ENCODE measurements around the gene IL1RN.
A peak's percentile ranks its signal among the peaks of the same experiment; 100 is the strongest.
"Not testable (repeated sequence)": the region's sequence is repeated elsewhere in the genome, so short reads cannot be mapped to it uniquely, and the experiment has no call there.

Gene IL1RN, protein sequence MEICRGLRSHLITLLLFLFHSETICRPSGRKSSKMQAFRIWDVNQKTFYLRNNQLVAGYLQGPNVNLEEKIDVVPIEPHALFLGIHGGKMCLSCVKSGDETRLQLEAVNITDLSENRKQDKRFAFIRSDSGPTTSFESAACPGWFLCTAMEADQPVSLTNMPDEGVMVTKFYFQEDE

DNA sequence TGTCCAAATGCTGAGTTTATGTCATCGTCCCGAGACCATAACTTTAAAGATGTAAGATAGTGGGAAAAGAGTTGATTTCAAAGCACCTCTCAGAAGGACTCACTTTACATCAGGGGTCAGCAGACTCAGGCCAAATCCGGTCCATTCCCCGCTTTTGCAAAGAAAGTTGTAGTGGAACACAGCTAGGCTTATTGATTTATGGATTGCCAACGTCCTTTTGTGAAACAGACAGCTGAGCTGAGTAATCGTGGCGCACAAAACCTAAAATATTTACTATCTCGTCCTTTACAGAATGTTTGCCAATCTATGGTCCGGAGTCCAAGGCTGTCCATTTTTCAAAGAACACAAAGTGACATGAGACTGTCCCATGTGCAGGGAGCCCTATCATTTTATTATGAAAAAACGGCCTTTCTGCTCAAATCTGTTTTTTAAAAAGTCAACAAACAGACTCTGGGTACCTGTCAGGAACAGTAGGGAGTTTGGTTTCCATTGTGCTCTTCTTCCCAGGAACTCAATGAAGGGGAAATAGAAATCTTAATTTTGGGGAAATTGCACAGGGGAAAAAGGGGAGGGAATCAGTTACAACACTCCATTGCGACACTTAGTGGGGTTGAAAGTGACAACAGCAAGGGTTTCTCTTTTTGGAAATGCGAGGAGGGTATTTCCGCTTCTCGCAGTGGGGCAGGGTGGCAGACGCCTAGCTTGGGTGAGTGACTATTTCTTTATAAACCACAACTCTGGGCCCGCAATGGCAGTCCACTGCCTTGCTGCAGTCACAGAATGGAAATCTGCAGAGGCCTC, at the start of gene IL1RN:
Gene IL1RN, plus strand, starts transcription at position 754 of the 801 bp plus-strand sequence. Its CDS starts 27 bp downstream, at position 781.
- no peak for DNase-seq (ENCODE audit: low spot score)

DNA sequence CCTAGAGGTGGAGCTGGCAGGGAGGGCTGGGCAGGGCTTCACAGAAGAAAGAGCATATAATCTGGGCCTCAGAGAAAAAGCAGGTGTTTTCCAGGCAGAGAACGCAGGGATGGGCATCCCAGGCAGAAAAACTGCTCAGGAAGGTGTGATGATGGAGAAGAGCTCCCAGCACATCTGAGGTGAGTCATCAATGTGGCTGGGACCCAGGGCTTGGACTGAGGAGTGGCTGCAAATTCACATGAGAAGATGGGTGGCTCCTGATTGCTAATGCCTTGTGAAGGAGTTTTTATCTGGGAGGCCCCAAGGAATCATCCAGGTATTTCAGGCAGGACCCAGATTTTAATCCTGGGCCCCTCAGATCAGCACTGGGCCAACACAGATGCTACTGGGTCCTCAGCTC, 49.5 kb upstream of the IL1RN start:
- no peak for DNase-seq (ENCODE audit: low spot score)

DNA sequence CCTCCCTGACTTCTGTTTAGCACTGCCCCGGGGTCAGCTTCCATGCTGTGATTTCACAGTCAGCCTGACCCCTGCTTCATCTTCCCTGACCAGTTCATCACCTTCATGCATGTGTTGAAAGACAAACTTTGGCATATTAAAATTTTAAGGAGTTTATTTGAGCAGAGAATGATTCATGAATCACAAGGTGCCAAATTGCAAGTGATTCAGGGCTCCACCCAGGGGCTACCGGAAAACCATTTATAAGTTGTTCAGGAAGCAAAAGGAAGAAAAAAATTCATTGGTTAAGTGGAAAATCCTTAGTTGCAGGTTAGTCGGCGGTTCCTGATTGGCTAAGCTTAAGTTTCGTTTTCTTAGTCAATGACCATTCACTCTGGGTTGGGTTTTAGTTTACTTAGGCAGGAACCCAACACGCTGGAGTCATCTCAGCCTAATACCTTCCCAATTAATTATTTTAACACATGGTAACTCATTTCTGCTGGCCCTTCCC, 49.0 kb upstream of the IL1RN start:
- no peak for DNase-seq (ENCODE audit: low spot score)

DNA sequence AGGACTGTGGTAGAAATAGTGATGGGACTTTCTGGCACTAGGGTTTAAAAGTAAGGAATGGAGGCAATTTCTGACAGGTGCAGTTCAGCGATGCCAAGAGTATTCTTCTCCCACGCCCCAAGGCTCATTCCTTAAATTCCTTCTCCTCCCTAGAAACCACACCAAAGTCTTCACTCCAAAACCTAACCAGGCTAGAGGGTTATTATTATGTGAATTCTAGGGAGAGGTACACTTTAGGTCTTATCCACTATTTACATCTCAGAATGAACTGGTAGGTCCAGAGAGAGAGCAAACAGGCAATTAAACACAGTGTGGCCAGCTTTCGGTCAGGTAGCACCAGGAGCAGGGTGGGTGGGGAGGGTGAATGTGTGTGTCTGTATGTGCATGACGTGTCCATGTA, 48.3 kb upstream of the IL1RN start:
- DNase-seq (ENCODE audit: low spot score): no peak

DNA sequence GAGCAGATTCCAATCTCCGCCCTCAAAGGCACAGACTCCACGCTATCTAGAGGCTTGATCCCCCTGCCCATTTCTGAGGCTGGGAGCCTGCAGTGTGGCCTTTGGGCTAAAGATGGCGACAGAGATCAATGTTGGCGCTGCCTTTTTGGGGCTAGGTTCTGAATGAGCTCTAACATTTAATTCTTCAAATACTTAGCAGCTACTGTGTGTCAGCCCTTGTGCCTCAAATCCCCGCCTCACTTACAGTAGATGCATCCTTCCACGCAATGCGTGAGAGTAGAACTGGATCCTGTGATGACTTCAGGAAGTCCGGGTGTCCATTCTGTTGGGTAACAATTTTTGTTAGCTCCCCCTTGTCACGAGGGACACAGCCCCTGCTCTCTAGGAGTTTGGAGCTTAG, 47.3 kb upstream of the IL1RN start:
- DNase-seq (ENCODE audit: low spot score): peak; percentile 28

DNA sequence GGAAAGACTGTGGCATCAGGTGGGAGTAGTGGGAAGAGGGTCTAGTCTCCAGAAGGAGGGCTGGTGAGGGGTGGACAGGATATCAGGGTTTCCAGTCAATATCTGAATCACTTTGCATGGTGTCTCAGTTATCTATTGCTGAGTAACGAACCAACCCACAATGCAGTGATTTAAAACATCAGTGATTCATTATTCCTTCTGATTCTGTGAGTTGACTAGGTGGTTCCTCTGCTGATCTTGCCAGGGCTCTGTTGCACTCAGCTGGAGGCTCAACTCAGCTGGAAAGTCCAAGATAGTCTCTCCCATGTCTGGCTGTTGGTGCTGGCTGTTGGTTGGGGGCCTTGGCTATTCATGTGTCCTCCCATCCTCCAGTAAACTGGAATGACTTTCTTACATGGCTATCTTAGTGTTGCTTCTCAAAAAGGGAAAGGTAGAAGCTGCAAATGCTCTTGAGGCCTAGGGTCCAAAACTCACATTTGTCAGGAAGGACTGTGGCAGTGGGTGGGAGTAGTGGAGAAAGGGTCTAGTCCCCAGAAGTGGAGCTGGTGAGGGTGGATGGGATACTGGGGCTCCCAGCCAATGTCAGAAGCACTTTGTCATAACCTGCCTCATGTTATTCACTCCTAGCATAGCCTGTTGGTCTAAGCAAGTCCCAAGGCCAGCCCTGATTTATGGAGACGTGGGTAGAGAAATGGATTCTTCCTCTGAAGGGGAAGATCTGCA, 45.7 kb upstream of the IL1RN start:
- no peak for DNase-seq (ENCODE audit: low spot score)

DNA sequence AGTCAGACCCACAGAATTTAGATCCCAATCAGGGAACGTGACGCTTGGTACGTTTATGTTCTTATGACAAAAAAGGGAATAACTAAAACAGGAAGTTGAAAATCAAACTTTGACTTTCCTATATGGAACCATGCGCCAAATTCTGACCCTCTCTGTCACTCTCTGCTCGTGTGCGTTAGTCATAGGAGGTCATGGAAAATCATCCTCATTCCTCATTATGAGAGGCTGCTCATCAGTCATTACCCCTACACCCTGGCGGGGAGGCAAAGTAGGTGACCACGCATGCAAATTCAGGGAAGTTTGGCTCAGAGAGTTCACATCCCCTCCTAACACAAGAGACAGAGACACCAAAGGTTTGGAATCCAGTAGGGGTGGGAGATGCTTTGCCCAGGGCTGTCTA, 44.1 kb upstream of the IL1RN start:
- DNase-seq (ENCODE audit: low spot score): no peak

DNA sequence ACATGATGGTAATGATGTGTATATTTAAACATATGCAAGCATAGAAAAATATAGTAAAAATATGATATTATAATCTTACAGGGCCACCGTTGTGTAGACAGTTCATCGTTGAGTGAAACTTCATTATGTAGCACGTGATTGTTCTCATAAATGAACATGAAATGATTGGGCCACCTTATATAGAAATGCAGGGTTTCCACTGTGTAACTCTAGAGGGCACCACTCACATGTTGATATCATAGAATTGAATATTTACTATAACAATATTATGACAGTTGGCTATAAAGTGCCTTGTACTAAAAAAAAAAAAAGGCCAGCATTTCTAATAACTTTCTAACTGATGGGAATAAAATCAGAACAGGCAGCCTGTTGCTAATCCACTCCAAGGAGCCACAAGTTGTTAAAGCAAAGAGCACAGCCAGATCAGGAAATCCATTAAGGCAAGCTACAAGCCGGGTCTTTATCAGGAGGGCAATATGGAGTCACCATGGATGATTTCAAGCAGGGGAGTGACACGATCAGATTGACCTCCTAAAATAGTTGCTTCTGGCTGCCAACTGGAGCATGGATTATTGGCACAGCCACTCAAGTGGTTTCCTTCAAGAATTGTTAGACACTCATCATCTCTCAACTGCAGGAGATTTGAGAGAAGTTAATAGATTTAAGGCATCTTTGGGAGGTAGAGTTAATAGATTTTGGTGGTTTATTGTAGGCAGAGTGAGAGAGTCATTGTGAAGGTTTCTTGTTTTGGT, 43.0 kb upstream of the IL1RN start:
- peak; percentile 11 for DNase-seq (ENCODE audit: low spot score)

DNA sequence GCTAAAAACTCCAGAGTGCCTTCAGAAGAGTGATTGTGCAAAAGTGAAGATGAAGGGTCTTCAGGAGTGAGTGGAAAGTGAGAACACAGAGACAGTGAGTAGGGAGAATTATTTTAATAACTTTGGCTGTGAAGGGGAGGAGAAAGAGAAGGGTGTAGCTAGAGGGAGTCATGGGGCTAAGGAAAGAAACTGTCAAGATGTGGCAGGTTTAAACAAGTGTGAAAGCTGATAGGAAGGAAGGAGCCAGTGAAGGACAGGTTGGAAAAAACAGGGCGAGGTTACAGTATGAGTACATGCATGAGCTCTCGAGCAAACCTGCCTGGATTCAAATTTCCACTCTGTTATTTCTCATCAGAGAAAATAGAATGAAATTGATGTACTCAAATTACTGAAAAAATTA, 41.9 kb upstream of the IL1RN start:
- DNase-seq (ENCODE audit: low spot score): no peak

DNA sequence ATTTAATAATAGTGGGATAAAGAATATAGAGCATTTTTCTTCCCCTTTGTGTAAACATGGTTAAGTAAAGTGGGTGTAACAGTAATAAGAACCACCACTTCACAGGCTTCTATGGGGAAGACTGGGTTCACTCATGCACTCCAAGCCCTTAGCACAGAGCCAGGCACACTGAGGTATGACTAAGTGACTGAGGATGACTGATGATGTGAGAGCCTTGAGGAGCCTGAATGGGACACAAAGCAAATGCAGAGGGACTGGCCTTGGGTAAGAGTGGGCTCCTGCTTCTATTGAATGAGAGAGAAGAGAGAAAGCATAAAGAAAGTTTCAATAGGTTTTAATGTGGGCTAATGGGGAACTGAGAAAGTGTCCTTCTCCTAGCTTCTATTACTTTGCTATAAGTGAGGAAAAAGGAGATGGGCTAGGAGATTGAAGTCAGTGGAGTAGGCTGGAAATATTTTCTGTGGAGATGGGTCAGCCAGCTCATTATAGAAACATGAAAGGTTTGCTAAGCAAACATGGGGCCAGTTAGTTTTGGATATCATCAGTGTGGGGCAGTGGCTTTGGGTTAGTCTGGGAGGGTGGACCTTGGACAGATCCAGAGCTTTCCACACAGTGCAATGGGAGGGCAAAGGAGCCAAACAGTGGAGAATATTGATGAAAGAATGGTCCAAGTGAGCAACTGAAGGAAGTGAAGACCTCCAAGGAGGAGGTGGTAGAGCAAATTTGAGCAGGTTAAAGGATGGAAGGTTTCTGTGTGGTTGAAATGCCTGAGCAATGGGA, 39.0 kb upstream of the IL1RN start:
- DNase-seq (ENCODE audit: low spot score): no peak

DNA sequence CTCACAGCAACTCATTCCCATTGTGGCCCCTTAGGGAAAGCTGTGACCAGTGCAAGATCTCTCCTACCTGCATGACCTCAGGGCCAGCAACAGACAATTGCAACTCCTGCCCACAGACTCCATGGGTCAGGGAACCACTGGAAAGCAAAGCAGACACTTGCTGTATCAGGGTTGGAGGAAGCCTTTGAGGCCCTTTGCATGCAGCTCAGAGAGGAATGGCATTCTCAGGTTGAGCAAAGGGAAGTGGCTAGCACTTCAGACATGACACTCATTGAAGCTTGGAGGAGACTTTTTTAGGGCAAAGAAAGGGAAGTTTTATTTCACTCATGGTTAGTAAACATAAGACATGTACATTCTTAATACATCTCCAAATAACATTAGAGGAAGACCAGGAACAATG, 37.5 kb upstream of the IL1RN start:
- DNase-seq (ENCODE audit: low spot score): no peak

DNA sequence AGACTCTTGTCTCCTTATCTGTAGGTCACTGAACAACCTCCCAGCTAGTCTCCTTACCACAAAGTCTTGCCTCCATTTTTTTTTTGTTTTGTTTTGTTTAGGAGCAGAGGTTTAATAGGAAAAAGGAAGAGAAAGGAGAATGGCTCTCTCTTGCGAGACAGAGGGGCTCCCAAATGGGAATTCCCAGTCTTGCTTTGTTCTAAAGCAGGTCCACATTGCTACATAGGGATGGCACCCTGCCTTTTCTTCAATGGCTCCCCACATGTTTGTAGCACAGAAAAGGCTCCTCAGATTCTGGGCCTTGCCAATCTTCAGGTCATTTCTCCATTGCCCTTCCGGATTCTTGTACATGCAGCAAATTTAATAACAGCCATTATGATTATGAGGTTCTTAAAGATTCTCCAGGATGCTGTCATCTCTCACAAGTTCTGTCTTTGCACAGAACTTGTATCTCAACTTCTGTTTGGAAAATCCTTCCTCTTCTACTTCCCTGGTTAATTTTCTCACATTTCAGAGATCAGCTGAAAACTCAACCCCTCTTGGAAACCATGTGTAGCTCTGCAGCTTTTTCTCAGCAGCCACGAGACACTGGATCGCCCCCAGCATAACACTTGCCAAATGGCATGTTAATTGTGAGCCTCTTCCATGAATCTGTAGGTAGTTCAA, 36.0 kb upstream of the IL1RN start:
- no peak for DNase-seq (ENCODE audit: low spot score)

DNA sequence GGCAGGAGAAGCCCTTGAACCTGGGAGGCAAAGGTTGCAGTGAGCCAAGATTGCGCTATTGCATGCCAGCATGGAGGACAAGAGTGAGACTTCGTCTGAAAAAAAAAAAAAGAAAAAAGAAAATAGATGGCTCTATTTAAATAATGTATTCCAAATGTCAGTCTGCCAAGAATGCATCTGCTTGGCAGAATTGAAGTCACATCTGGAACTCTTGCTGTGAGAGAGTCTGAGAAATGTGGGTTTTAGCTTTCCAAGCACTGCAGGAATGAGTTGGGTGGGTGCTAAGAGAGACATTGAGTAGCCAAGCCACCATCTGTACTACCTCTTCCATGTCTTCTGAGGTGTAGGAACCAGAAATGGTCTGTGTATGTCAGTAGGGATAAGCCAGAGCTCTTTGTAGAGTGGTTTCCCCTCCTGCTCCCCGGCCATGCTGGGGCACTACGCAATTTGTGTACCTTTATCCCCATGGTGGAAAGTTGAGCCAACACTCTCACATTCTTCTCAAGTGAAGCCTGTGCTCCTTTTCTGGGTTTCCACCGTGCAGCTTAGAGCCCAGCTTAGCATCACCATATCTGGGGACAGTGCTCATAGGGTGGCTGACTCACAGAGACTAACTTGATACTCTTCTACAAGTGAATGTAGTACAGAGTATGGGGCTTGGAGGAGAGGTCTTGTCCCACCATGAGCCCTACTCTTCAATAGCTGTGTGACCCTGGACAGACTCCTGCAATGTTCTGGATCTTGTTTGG, 34.4 kb upstream of the IL1RN start:
- no peak for DNase-seq (ENCODE audit: low spot score)

DNA sequence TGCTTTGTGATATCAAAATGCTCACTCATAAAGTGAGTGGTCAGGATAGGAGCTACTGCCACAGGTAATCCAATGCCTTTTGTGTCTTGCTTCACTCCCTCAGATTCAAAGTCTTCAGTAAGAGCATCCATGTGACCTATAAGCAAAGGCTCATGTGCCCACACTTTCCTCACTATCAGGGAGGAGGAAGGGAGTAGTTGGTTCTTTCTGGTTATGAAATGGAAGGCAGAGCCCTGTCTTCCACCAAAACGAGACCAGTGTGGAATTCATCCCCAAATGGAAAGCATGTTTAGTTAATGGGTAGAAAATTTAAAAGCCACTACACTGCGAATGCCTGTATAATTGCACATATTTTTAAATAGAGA, 33.8 kb upstream of the IL1RN start:
- DNase-seq (ENCODE audit: low spot score): no peak

DNA sequence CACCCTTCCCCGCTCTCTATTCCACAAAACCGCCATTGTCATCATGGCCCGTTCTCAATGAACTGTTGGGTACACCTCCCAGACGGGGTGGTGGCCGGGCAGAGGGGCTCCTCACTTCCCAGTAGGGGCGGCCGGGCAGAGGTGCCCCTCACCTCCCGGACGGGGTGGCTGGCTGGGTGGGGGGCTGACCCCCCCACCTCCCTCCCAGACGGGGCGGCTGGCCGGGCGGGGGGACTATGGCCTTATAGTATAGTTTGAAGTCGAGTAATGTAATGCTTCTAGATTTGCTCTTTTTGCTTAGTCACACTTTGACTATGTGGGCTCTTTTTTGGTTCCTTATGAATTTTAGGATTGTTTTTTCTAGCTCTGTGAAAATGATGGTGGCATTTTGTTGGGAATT, 31.1 kb upstream of the IL1RN start:
- DNase-seq (ENCODE audit: low spot score): not testable (repeated sequence)

DNA sequence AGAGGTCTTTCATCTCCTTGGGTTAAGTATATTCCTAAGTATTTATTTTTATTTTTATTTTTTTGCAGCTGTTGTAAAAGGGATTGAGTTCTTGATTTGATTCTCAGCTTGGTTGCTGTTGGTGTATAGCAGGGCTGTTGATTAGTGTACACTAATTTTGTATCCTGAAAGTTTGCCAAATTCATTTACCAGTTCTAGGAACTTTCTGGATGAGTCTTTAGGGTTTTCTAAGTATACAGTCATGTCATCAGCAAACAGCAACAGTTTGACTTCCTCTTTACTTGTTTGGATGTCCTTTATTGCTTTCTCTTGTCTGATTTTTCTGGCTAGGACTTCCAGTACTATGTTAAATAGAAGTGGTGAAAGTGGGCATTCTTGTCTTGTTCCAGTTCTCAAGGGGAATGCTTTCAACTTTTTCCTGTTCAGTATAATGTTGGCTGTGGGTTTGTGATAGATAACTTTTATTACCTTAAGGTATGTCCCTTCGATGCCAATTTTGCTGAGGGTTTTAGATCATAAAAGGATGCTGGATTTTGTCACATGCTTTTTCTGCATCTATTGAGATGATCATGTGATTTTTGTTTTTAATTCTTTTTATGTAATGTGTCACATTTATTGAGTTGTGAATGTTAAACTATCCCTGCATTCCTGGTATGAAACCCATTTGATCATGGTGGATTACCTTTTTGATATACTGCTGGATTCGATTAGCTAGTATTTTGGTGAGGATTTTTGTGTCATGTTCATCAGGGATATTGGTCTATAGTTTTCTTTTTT, 30.4 kb upstream of the IL1RN start:
- DNase-seq (ENCODE audit: low spot score): not testable (repeated sequence)

DNA sequence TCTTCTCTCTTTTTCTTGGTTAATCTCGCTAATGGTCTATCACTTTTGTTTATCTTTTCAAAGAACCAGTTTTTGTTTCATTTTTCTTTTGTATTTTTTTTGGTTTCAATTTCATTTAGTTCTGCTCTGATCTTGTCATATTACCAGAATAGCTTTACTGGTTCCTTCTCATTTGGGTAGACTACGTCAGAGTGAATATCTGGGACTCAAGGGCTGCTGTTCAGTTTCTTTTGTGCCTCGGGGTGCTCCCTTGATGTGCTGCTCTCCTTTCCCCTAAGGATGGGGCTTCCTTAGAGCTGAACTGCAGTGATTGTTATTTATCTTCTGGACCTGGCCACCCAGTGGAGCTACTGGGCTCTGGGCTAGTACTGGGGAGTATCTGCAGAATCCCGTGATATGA, 29.4 kb upstream of the IL1RN start:
- no peak for DNase-seq (ENCODE audit: low spot score)

DNA sequence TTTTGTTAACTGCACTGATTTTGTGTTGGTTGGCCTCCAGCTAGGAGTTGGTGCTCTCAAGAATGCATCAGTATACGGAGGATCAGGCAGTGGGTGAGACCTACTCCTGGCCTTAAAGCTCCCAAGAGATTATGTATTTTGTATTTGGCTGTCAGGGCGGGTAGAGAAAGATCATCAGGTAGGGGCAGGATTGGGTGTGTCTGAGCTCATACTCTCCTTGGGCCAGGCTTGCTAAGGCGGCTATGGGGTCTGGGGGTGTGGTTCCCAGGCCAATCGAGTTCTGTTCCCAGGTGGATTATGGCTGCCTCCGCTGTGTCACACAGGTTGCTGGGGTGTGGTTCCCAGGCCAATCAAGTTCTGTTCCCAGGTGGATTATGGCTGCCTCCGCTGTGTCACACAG, 28.9 kb upstream of the IL1RN start:
- DNase-seq (ENCODE audit: low spot score): no peak

DNA sequence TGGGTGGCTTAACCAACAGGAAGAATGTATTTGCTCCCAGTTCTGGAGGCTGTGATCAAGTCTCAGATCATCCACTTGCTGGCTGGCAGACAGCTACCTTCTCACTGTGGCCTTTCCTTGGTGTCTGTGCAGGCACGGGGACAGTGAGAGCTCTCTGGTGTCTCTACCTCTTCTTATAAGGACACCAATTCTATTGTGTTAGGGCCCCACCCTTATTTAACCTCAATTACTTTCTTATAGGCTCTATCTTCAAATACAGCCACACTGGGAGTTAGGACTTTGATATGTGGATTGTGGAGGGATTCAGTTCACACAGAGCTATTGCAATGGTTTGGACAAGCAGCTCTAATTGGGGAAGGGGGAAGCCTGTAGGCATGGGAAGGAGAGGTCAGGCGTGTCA, 25.3 kb upstream of the IL1RN start:
- DNase-seq (ENCODE audit: low spot score): no peak

DNA sequence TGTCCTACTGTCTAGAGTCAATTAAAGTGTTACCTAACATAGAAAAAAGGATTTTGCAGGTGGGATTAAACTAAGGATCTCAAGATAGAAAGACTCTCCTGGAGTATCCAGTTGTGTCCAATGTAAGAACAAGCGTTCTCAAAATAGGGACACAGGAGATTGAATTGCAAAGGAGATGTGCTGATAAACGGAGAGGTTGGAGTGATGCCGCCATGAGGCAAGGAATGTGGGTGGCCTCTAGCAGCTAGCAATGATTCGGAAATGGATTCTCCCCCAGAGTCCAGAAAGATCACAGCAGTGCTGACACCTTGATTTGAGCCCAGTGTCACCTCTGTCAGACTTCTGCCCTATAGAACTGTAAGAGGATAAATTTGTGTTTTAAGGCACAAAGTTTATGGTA, 24.1 kb upstream of the IL1RN start:
- no peak for DNase-seq (ENCODE audit: low spot score)

Measured in hematopoietic multipotent progenitor cell treated with erythropoietin and hydrocortisone succinate and interleukin-3 and kit ligand, for 17 days (in vitro differentiated cells).